T47D (cell line): ENCODE data around the gene NOS1.

Experiments used
- DNase-seq, 2 experiments: peaks; one replicate each; pipeline versions ENCODE4 v3.0.0 to v3.0.0-alpha.2; 2011 to 2012; ENCODE audit warnings: low read depth in 1 of 2, low spot score in 1 of 2
- JUND ChIP-seq: IDR thresholded peaks from 2 replicates; pipeline ENCODE4 v1.6.1; 2012; ENCODE audit warnings: low read depth
- in situ Hi-C: cut with HindIII; loops from 2 replicates; pipeline ENCODE4 v1.10.0; 2016; ENCODE audit warnings: low sequenced_read_pairs, low pct_unique_long_range_greater_than_20kb

Gene NOS1

DNA sequence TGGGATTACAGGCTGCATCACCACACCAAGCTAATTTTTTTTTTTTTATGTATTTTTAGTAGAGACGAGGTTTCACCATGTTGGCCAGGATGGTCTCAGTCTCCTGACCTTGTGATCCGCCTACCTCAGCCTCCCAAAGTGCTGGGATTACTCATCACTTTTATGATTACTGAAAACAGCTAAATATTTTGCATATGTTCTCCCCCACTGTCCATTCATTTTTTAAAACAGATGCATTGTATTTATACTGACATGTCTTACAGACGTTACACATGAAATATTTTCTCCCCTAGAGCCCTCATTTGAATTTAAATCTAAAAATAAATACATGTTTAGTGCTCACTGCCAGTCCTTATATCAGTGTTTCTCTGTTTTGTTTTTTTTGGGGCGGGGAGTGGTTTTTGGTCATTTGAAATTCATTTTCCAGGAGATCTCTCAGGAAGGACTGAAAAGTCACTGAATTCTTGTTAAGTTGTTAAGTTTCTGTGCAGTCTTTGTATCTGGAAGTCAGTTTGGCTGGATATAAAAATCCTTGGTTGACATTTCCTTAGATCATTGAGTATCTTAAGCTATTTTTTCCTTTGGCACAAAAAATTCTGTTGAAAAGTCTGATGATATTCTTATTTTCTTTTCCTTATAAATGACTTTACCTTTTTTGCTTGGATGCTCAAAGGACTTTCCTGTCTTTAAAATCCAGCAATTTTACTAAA lies 180.5 kb downstream of the NOS1 start:
- in situ Hi-C loops: no loop called here
- DNase-seq: no peak
- TF ChIP-seq JUND: no peak

GRCh38 chr12:117178745-117179144 lies 182.7 kb downstream of the NOS1 start:
- TF ChIP-seq JUND: no peak
- no peak for DNase-seq

GRCh38 chr12:117178301-117178700 lies 183.1 kb downstream of the NOS1 start:
- in situ Hi-C loops: no loop called here
- no peak for DNase-seq
- no peak for TF ChIP-seq JUND

More at GRCh38 chr12:117178745-117179144, 182.7 kb downstream of the NOS1 start:
- in situ Hi-C loops: no loop called here

- DNase-seq: no peak
- in situ Hi-C loops: no loop called here
- no peak for TF ChIP-seq JUND
Measured at GRCh38 chr12:117172168-117172567, 189.3 kb downstream of the NOS1 start.

DNA sequence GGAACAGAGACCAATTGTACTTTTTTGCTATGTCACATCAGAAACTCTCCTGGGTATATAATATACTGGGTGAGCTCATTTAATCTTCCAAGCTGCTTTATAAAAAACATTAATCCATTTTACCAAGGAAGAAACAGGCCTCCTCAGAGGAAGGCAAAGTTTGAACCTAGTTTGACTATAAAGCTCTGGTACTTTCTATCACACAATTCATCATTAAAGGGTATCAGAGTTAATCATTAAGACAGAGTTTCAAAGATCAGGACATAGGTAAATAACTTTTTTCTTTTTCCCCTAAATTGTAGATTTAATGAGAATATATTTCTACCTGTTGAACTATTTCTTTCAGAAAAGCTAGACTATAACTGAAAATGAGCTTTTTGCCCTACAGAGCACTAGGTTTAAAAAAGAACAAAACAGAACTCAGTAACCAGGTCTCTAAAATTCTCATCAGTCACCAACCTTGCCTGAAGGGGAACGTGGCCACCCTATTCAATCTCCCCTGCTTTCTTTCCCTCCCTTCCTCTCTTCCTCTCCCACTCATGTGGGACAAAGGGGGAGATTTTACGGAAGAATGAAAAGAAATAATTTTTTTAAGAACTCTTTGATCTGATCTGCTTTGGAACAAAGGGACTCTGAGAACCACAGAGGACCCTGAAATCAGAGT lies 189.8 kb downstream of the NOS1 start:
- TF ChIP-seq JUND: no peak
- in situ Hi-C loops: no loop called here
- DNase-seq: no peak

DNA sequence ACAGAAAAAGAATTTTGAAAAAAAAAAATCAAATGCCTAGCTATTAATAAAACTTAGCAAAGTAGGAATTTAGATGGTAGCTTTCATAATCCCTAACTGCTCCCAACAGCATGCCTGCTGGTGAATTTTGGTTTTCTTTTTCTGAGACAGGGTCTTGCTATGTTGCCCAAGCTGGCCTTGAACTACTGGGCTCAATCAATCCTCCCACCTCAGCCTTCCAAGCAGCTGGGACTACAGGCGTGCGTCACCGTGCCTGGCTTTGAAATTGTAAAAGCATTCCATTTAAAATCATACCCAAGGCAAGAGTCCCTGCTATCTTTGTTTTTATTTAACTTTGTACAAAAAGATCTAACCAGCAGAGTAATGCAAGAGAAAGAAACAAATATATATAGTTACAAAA lies 191.9 kb downstream of the NOS1 start:
- no peak for DNase-seq
- no peak for TF ChIP-seq JUND
- in situ Hi-C loops: no loop called here

- DNase-seq: no peak
- in situ Hi-C loops: no loop called here
- TF ChIP-seq JUND: no peak
Measured at GRCh38 chr12:117168976-117169375, 192.4 kb downstream of the NOS1 start.

GRCh38 chr12:117167769-117168168 lies 193.7 kb downstream of the NOS1 start:
- in situ Hi-C loops: no loop called here
- no peak for TF ChIP-seq JUND
- DNase-seq: no peak

- DNase-seq: no peak
- TF ChIP-seq JUND: no peak
- in situ Hi-C loops: no loop called here
Measured at GRCh38 chr12:117166107-117166506, 195.3 kb downstream of the NOS1 start.

GRCh38 chr12:117165342-117165741 lies 196.1 kb downstream of the NOS1 start:
- peak in 1 of 2 experiments; percentile 28 for DNase-seq
- no peak for TF ChIP-seq JUND
- in situ Hi-C loops: no loop called here

GRCh38 chr12:117162633-117163032 lies 198.8 kb downstream of the NOS1 start:
- DNase-seq: no peak
- in situ Hi-C loops: no loop called here
- no peak for TF ChIP-seq JUND

- TF ChIP-seq JUND: no peak
- in situ Hi-C loops: no loop called here
- no peak for DNase-seq
Measured at GRCh38 chr12:117162167-117162539, 199.3 kb downstream of the NOS1 start.

DNA sequence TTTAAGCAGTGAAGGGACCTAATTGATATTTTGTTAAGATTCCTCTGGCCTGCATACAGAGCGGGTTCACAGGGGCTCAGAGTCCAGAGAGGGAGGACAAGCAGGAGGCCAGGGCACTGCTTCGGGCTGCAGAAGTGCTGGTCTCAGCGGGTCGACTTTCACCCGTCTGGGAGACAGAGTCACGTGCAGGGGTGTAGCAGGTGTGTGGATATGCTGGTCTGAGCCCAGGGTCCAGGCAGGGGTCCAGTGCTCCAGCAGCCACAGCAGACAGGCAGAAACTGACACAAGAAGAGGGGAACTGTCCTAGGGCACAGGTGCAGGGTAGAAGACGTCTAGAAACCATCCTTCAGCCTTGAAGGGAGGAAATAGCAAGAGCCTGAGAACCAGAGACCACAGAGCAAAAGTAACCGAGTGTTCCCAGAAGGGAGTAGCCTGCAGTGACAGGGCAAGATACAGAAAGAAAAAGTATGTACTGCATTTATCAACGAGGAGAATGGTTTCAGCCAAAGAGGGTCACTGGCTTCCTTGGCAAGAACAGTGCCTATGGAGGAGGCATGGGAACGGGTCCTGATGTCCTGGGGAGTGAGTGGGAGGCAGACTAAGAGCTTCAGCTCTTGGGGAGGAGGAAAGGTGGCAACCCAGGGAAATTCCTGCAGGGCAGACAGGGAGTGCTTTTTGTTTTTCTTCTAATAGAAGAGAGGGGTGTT lies 199.8 kb downstream of the NOS1 start:
- no peak for DNase-seq
- TF ChIP-seq JUND: no peak
- in situ Hi-C loops: no loop called here
